22Rv1 (cell line): ENCODE data around the gene SIX3.

Experiments
- CTCF ChIP-seq: fragments of 450-650 bp; IDR thresholded peaks from 2 replicates; pipeline ENCODE4 v1.5.1; 2017; ENCODE audit warnings: mild to moderate bottlenecking
- ZFX ChIP-seq: fragments of 450-650 bp; IDR thresholded peaks from 2 replicates; pipeline ENCODE4 v1.6.1; 2017; ENCODE audit warnings: antibody characterized with exemption, borderline replicate concordance

GRCh38 chr2:44895061-44895460 lies 46.4 kb upstream of the SIX3 start:
- TF ChIP-seq CTCF (no peak), ZFX (no peak)
